Endothelial cell of umbilical vein (primary cell): ENCODE measurements around the gene PSKH1. TPM values are rescaled to one million over a fixed set of nuclear protein-coding genes. Genes with fewer than 3 reads are reported as not detected.

ENCODE experiments used
- BruUV-seq: library from RNA; stranded (reverse); fragments of 400-500 nt; replicated peaks from 2 replicates; lab custom pipeline; 2021; lab: Mats Ljungman, UMichigan
- CTCF ChIA-PET: fragments of 300-600, 350-600 bp; sonication (Branson Sonifier 250); formaldehyde crosslinking; loops from one replicate; lab custom pipeline; 2021; ENCODE audit warnings: antibody characterized with exemption, inconsistent platforms; lab: Charles Lee
- POLR2A ChIA-PET: fragments of 300-600, 350-600 bp; sonication (Branson Sonifier 250); formaldehyde crosslinking; loops from one replicate; lab custom pipeline; 2021; ENCODE audit warnings: antibody characterized with exemption, inconsistent platforms; lab: Charles Lee
- DNase-seq: peaks from one replicate; pipeline ENCODE4 v3.0.0-alpha.2; 2011; ENCODE audit warnings: low read depth, low spot score
- FAIRE-seq: peaks from 2 replicates; lab custom pipeline; 2011; peaks lifted over from hg19 to GRCh38; lab: Jason Lieb, UNC
- H2AFZ ChIP-seq: 2 replicates; pipeline ENCODE4 v1.6.0; 2012; ENCODE audit warnings: low read depth, low read length, control low read depth, inconsistent platforms
- H3K27ac ChIP-seq: 2 replicates; pipeline ENCODE4 v1.5.1; 2011; ENCODE audit warnings: low read depth, mild to moderate bottlenecking, control low read depth, low read length, moderate library complexity; ENCODE audit not compliant: insufficient read depth
- H3K27me3 ChIP-seq, 2 experiments: 2 replicates each; pipeline versions ENCODE4 v1.6.0 to v1.6.1; 2011; ENCODE audit warnings: low read length in 2 of 2, mixed read lengths in 1 of 2; ENCODE audit not compliant: control insufficient read depth in 2 of 2, insufficient read depth in 2 of 2
- H3K36me3 ChIP-seq, 2 experiments: 2 replicates in 1 of 2; 3 replicates in 1 of 2; pipeline ENCODE4 v1.5.1; 2011; ENCODE audit warnings: low read length in 2 of 2, mild to moderate bottlenecking in 1 of 2, moderate library complexity in 1 of 2; ENCODE audit not compliant: control insufficient read depth in 2 of 2, insufficient read depth in 2 of 2; ENCODE audit errors: extremely low read depth in 1 of 2
- H3K4me1 ChIP-seq: 3 replicates; pipeline ENCODE4 v1.5.1; 2011; ENCODE audit warnings: mild to moderate bottlenecking, low read length; ENCODE audit not compliant: control insufficient read depth, insufficient read depth; ENCODE audit errors: extremely low read depth
- H3K4me2 ChIP-seq: 2 replicates; pipeline ENCODE4 v1.6.1; 2011; ENCODE audit warnings: low read length, control low read depth, mixed read lengths; ENCODE audit not compliant: insufficient read depth
- H3K4me3 ChIP-seq, 3 experiments: fragments of 200-600 bp in 1 of 3; sonication (generic), shearing (Covaris generic) in 1 of 3; replicated peaks in 1 of 3; 2 replicates each; pipeline ENCODE4 v1.5.1; 2011 to 2016; ENCODE audit warnings: control low read depth in 3 of 3, low read length in 3 of 3, mild to moderate bottlenecking in 2 of 3, inconsistent platforms in 1 of 3, low read depth in 1 of 3, moderate library complexity in 1 of 3; ENCODE audit not compliant: insufficient read depth in 1 of 3
- H3K79me2 ChIP-seq: 2 replicates; pipeline ENCODE4 v1.6.0; 2012; ENCODE audit warnings: low read length, inconsistent platforms; ENCODE audit not compliant: control insufficient read depth, insufficient read depth
- H3K9ac ChIP-seq: replicated peaks from 2 replicates; pipeline ENCODE3; 2011; ENCODE audit warnings: low read length, control low read depth; ENCODE audit not compliant: insufficient read depth; ENCODE audit errors: extremely low read depth
- H3K9me1 ChIP-seq: replicated peaks from 3 replicates; pipeline ENCODE4 v1.6.0; 2011; ENCODE audit warnings: mild to moderate bottlenecking, low read length; ENCODE audit not compliant: control insufficient read depth, insufficient read depth; ENCODE audit errors: extremely low read depth
- H3K9me3 ChIP-seq: replicated peaks from 2 replicates; pipeline ENCODE4 v1.5.1; 2012; ENCODE audit warnings: low read length, inconsistent platforms; ENCODE audit not compliant: control insufficient read depth, insufficient read depth
- H4K20me1 ChIP-seq: replicated peaks from 2 replicates; pipeline ENCODE3; 2011; ENCODE audit warnings: mild to moderate bottlenecking, low read length; ENCODE audit not compliant: control insufficient read depth, insufficient read depth; ENCODE audit errors: extremely low read depth
- CTCF ChIP-seq, 2 donors: IDR thresholded peaks; 1 replicate in 1 of 2; 2 replicates in 1 of 2; pipeline ENCODE4 v1.5.1; 2011; ENCODE audit warnings: low read length in 2 of 2, mild to moderate bottlenecking in 2 of 2, moderate library complexity in 2 of 2, control low read depth in 1 of 2, inconsistent platforms in 1 of 2, low read depth in 1 of 2; ENCODE audit not compliant: insufficient read depth in 1 of 2; ENCODE audit errors: extremely low read depth in 1 of 2
- EZH2 ChIP-seq: IDR thresholded peaks from 2 replicates; pipeline ENCODE4 v1.6.1; 2012; ENCODE audit warnings: borderline replicate concordance, low read depth, mild to moderate bottlenecking, moderate library complexity, low read length, inconsistent platforms; ENCODE audit not compliant: severe bottlenecking
- FOS ChIP-seq: IDR thresholded peaks from 2 replicates; pipeline ENCODE4 v1.6.1; 2011; ENCODE audit warnings: mild to moderate bottlenecking, low read length, moderate library complexity, borderline replicate concordance; ENCODE audit not compliant: insufficient read depth
- JUN ChIP-seq: IDR thresholded peaks from 2 replicates; pipeline ENCODE4 v1.6.1; 2011; ENCODE audit warnings: borderline replicate concordance, low read depth; ENCODE audit not compliant: insufficient read length, insufficient read depth
- MYC ChIP-seq: IDR thresholded peaks from one replicate; pipeline ENCODE4 v1.6.1; 2011; ENCODE audit warnings: mild to moderate bottlenecking, low read depth, low read length
- POLR2AphosphoS5 ChIP-seq: IDR thresholded peaks from 2 replicates; pipeline ENCODE4 v1.6.1; 2012; ENCODE audit warnings: low read depth, mild to moderate bottlenecking, control low read depth, low read length, moderate library complexity; ENCODE audit not compliant: insufficient read depth
- dilution Hi-C: fragments of 300-500 bp; cut with MboI; formaldehyde crosslinking; loops from one replicate; pipeline ENCODE4 v1.15.0; 2019; ENCODE audit warnings: low sequenced_read_pairs; ENCODE audit not compliant: extremely low pct_ligation_motif_present
- intact Hi-C: fragments of 100-400 bp; cut with micrococcal nuclease; formaldehyde crosslinking; loops from one replicate; pipeline ENCODE4 v1.10.0; 2022
- polyA plus RNA-seq, 4 experiments: library from polyadenylated mRNA; depleted of rRNA in 3 of 4; stranded (reverse) in 3 of 4; unstranded in 1 of 4; fragments of >200 nt; gene quantifications; 2 replicates each; pipeline versions ENCODE4 v1.2.1 to v1.2.3, GENCODE V29; 2011 to 2012; ENCODE audit warnings: missing spikeins in 1 of 4
- total RNA-seq: library from RNA; stranded (reverse); gene quantifications from 2 replicates; pipeline ENCODE4 v1.2.3, GENCODE V29; 2021

The PSKH1 gene
- total and polyA plus RNA-seq, 2 donors (not counting 3 experiments of a cell fraction or from before 2014, with no cell fraction given) = 25.9 to 42.6 TPM

GRCh38 chr16:67873435-67874370, 19.4 kb upstream of the PSKH1 start:
- Histone ChIP-seq H2AFZ (peak overlapping the region; percentile 92), H3K27me3 (no peaks in the 10 kb centered on the region), H4K20me1 (no peaks in the 10 kb centered on the region), H3K4me3 (peak overlapping the region; percentile 66 to 79 (median 67)), H3K79me2 (peaks cover 35% of the 10 kb centered on the region), H3K9me1 (no peaks in the 10 kb centered on the region), H3K9me3 (no peaks in the 10 kb centered on the region), H3K27ac (peak overlapping the region; percentile 40), H3K9ac (peak overlapping the region; percentile 91), H3K4me1 (peaks cover 15% of the 10 kb centered on the region), H3K4me2 (peak overlapping the region; percentile 79), H3K36me3 (peaks cover 16 to 43% of the 10 kb centered on the region in 2 experiments)
- ChIA-PET CTCF (interaction anchor here (0.5 to 3.2 kb wide), 8 partner anchors 10 to 201 kb away, joined by 3 to 18 read pairs (median 6); no protein-coding TSS in a partner anchor), POLR2A (interaction anchor here (0.9 kb wide), 1 partner anchor 27 kb away, joined by 3 read pairs; the partner anchor contains the start of gene NUTF2)
- FAIRE-seq = peak; percentile 68
- dilution Hi-C loops (no loop called here), intact Hi-C loops (loop anchor here (2.0 kb wide), 3 partner anchors 27 to 201 kb away; partner anchors contain the start of genes CENPT and NUTF2)
- TF ChIP-seq POLR2AphosphoS5 (no peak), FOS (no peak), EZH2 (no peak), MYC (no peak), JUN (no peak), CTCF (IDR thresholded peaks at IDR 0.05; ENCODE audit: extremely low read depth in 1 of 2, insufficient read depth in 1 of 2, low read depth in 1 of 2, low read length in 2 of 2) (no peak)
- DNase-seq = peak; percentile 34
- BruUV-seq = TSS peak; percentile 11
